Central memory CD4-positive, alpha-beta T cell (primary cell): ENCODE data around the gene C3orf18.

Source experiments
- DNase-seq: peaks from one replicate; pipeline ENCODE4 v3.0.0; 2022

The C3orf18 gene

DNA sequence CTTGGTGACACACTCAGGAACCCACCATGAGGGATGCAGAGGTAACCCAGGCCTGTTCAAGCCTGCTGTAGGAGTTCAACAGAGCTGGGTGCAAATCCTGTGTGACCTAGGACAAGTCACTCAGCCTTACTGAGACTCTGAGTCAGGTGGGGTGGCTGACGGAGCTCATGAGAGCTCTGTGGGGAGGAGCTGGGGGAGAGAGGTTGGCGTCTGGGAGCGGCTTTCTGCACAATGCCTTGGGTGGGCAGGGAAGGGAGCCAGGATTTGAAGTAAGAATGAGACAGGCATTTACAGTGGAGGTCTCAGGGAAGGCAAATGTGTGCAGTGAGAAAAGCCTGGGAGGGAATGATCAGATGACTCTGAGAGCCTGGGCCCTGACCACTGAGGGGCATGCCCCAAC lies 18.3 kb downstream of the C3orf18 start:
- DNase-seq = no peak

- DNase-seq = no peak
Observed at GRCh38 chr3:50545781-50546180, 21.8 kb downstream of the C3orf18 start.

- DNase-seq = peak; percentile 45
Observed at GRCh38 chr3:50542177-50543034, 25.1 kb downstream of the C3orf18 start.

GRCh38 chr3:50539356-50540286 lies 27.9 kb downstream of the C3orf18 start:
- DNase-seq = no peak

DNA sequence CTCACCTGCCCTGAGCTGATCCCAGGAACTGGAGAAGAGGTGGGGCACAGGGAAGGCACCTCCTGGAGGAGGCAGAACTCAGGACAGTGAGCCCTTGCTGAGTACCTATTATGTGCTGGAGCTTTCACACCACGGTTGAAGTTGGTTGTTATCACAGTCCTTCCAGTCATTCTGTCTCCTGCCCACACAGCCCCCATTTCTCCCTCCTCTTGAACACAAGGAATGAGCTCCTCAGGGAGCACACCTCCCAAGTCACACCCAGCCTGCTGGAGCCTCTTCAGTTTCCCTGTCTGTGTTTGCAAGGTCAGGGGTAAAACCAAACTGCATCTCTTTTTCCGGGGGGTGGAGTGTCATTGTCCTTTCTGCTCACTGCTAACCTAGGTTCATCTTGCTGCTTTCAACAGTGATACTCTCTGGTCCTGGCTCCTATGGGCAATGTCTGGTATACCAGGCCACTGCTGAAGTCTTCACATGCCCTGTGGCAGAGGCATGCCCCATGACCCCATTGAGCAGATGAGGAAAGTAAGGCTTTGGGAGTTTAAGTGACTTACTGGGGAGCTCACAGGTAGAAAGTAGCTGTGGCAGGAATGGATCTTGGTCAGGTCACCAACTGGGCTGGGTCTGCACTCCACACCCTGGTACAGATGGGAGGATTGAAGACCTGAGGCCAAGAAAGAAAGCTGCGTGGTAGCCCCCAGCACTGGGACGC lies 30.0 kb downstream of the C3orf18 start:
- DNase-seq = no peak

DNA sequence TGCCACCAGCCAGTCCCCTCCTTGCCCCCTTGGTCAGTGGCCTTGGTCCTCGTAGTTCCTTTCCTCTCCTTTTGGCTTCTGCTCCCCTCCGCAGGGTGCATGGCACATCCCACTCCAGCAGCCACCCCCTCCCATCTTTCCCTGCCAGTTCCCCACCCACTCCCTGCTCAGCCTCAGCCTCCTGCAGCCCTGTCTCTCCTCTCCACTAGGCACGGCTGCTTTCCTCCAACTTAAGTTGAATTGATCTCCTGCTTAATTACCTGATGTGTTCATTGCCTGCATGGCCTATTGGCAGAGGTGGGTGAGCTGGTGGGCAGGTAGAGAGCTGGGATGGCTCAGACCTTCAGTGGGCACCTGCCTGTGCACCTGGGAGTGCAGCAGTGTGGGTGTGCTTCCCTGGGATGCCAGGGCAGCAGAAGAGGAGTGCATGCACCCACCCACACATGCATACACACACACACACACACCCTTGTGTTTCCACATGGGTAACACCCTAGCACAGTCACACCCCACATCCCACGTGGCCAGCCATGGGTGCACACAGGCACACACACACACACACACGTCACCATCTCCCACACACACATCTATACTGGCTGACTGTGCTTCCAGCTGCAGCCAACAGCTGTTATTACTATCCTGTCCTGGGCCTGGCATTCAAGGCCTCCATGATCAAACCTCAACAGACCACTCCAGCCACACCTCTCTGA lies 30.9 kb downstream of the C3orf18 start:
- no peak for DNase-seq

DNA sequence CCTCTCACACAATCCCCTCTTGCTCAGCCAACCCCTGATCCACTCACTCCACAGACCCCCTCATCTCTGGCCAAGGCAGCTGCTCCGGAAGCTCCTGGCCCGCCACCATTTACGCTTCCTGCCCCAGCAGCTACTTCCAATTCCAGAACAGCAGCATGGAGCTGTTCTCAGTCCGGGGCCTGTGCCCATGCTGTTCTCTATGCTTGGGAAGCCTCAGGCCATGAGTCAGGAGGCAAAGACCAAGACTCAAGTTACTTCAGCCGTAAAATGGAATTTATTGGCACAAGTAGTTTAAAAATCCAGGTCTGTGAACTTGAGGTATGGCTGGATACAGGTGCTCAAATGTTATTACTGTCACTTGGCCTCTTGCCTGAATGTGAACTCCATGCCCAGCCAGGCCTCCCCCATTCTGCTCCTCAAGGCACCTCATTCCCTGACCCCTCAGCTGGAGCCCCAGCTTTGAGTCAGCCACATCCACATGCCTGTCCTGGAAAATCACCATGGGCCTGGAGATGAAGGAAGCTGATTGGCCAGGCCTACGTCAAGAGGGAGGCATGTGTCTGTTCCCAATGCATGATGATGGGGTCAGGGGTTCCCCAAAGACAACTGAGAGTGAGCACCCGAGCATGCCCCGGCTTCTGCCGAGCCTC lies 32.7 kb downstream of the C3orf18 start:
- DNase-seq = no peak

GRCh38 chr3:50533807-50534461 lies 33.6 kb downstream of the C3orf18 start:
- DNase-seq = no peak

GRCh38 chr3:50533316-50533715 lies 34.2 kb downstream of the C3orf18 start:
- no peak for DNase-seq

DNA sequence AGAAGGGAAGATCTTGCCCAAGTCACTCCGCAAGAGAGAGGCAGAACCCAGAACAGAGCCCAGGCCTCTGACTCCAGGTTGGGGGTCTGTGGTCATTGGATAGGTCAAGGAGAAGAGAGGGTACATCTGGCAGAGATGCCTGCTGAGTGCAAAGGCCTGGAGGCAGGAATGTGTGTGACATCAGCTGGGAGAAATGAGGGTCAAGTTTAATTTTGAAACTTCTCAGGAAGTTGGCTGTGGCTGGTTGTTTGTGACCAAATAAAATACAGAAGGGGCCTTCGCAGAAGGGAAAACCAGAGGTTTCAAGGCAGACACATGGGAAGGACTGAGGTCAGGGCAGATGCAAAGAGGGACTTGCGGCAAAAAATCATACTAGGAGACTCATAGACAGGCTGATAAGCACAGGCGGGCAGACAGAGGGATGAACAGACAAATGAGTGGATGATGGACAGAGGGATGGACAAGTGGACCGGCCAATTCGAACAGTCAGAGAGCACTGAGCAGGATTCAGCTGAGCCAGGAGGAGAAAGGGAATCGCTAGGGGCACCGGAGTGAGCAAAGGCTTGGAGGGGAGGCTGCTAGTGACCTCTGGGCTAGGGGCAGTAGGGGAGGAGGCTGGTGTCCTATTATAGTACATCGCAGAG lies 35.4 kb downstream of the C3orf18 start:
- no peak for DNase-seq

- no peak for DNase-seq
Observed at GRCh38 chr3:50531201-50531600, 36.3 kb downstream of the C3orf18 start.

DNA sequence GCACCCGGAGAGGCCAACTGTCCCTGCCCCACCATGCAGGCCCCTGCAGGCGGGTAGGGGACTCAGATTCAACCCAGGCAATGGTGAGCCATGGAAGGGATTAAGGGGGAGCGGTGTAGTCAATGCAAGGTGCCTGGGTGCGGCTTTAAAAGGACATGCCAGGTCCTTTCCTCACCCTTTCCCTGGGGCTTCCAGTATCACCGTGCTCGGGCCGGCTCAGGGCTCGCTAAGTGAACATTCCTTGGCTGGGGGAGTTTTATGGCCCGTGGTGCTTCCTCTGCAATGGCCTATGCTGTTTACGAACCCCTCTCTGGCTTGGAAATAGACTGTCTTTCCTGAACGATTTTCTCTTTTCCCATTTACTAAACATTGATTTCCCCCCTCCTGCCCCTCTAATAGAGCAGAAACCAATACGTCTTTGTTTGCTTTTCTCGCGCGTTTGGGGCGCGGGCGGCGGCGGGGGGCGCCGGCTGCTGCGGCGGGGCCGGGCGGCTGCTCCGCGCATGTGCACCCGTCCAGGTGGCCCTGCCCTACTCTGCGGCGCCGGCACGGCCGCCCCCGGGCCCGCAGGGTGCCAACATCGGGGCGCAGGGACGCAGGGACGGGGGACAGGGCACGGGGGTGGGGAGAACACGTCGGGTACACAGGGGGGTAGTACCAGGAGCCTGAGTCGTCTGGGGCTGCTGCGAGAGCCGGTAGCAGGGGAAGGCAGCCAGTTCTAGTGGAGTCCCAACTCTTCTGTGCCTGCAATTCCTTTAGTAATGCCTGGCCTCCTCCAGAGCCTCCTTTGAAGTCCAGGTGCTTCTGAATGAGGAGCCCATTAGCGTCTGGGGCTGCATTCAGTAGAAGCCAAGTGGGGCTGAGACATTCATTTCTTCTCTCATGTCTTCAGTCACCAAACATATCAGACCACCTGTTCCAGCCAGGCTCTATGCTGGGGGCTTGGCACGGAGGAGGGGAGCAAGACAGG lies 37.3 kb downstream of the C3orf18 start:
- DNase-seq = no peak

DNA sequence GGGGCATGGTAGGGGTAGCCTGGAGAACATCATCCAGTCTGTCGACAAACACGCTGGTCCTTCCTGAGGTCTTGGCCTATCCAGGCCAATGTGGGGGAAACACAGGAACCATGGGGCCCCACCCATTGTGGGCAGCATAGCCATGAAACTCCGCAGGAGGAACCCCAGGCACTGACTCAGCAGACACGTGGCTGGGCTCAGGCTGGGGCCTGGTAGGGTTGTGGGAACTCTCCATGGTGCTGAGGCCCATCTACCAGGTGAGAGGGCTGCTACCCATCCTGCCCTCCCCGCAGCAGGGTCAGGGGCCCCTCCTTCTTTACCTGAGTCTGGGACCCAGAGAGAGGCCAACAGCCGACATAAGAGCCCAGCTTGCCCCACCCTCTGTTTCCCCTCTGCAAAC lies 41.6 kb downstream of the C3orf18 start:
- peak; percentile 12 for DNase-seq

DNA sequence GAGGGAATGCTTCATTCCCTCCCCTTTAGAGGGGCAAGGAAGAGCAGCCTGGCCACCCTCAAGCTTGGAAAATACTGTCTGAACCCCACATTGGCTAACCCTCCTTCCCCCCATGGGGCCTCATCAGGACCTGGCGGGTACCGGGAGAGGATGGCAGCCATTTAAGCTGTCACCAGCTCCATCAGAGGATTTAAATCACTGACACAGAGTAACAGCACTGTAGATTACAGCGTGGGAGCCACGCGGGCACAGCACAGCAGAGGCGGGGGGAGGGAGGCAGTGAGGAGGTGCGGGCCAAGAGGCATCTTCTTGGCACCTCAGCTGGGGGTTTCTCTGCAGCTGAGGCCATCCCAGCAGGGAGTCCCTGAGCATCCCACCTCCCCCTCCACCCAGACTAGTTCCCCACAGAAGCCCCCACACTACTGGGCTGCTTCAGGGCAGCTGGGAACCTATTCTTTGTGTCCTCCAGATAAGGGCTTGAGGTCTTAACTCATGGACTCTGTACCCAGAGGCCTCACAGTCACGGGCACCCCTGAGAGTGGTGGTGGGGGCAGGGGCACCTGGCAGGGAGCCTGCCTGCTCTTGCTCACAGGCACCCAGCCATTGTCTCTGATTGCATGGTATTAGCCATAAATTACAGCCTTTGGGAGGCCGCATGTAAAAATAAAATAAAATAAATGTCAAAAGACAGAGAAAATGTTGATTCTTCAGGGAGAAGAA lies 42.2 kb downstream of the C3orf18 start:
- DNase-seq = no peak

- no peak for DNase-seq
Observed at GRCh38 chr3:50524746-50525145, 42.8 kb downstream of the C3orf18 start.

DNA sequence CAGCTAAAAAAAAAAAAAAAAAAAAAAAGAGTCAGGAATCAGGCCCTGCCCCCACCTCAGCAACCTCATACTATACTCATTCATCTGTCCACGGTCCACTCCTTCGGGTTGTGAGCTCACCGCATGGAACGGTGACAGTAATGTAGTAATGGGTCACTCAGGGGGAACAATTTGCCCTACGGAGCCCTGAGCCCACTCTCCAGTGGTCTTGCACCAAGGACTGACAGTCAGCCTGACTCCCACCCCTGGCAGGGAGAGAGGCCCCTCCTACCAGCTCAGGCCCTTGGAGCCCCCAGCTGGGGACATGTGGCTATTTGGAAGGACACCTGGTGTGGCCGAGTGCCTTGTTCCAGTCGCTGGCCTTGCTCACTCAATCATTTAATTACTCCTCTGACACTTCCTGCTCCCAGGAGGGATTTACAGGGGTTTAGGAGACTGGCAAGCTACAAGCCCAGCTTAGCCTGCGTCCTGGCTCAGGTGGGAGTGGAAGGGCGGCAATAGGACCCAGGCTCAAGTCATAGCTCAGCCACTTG lies 44.2 kb downstream of the C3orf18 start:
- no peak for DNase-seq

DNA sequence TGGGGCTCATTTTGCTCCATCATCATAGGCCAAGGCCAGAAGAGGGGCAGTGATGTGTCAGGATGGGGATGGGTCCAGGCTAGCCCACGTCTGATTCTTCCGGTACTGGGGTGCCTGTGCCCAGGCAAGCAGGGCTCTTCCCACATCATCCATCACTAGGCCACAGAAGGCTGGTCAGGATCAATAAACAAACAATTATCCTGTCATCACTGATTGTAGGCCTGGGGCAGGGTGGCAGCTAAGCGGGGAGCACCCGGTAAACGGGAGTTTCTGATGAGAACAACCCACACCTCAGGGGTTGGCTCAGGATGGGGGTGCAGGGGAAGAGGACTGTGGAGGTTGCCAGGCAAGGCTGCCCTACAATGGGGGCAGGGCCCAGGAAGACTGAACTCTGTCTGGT lies 46.0 kb downstream of the C3orf18 start:
- DNase-seq = no peak

GRCh38 chr3:50520849-50521248 lies 46.7 kb downstream of the C3orf18 start:
- no peak for DNase-seq
